Vagina (tissue), 2 donors: ENCODE results near the gene UBR2.

Experiments used
- CTCF ChIP-seq, 3 experiments: fragments of 450-650 bp in 2 of 3; fragments of 200-600 bp in 1 of 3; sonication (generic) in 1 of 3; IDR thresholded peaks; one replicate each; pipeline ENCODE4 v1.5.1; 2017 to 2019; ENCODE audit warnings: antibody characterized with exemption in 3 of 3, mild to moderate bottlenecking in 2 of 3, moderate library complexity in 2 of 3
- POLR2A ChIP-seq, 2 donors: fragments of 450-650 bp; IDR thresholded peaks; one replicate each; pipeline ENCODE4 v1.6.1; 2017; ENCODE audit warnings: antibody characterized with exemption in 2 of 2, mild to moderate bottlenecking in 2 of 2, moderate library complexity in 2 of 2

GRCh38 chr6:42707595-42707994 is 143.8 kb downstream of the UBR2 start:
- TF ChIP-seq POLR2A (IDR thresholded peaks at IDR 0.05) (no peak), CTCF (IDR thresholded peaks at IDR 0.05) (no peak)
